Ishikawa (cell line): ENCODE data around the gene FBLN1.

Experiments
- EP300 ChIP-seq: IDR thresholded peaks from 2 replicates; pipeline ENCODE4 v1.6.1; 2012; ENCODE audit warnings: borderline replicate concordance
- MAX ChIP-seq: IDR thresholded peaks from 2 replicates; pipeline ENCODE4 v1.6.1; 2012
- REST ChIP-seq: IDR thresholded peaks from 2 replicates; pipeline ENCODE4 v1.6.1; 2012; ENCODE audit warnings: low read depth, mild to moderate bottlenecking
- TAF1 ChIP-seq: IDR thresholded peaks from 2 replicates; pipeline ENCODE4 v1.6.1; 2012; ENCODE audit warnings: low read depth, mild to moderate bottlenecking
- USF1 ChIP-seq: IDR thresholded peaks from 2 replicates; pipeline ENCODE4 v1.6.1; 2012
- YY1 ChIP-seq: IDR thresholded peaks from 2 replicates; pipeline ENCODE4 v1.6.1; 2012; ENCODE audit warnings: low read depth

- TF ChIP-seq REST (no peak), TAF1 (no peak), USF1 (no peak), MAX (no peak), YY1 (no peak), EP300 (no peak)
Observed at GRCh38 chr22:45483319-45483718, 19.4 kb upstream of the FBLN1 start.
